Neural progenitor cell (in vitro differentiated cells): ENCODE results near the gene BTG2. TPM values are rescaled to one million over a fixed set of nuclear protein-coding genes. Genes with fewer than 3 reads are reported as not detected.

Experiments used
- DNase-seq: peaks from one replicate; pipeline ENCODE4 v3.0.0-alpha.2; 2016; ENCODE audit warnings: low spot score
- H2AFZ ChIP-seq: fragments of 200-600 bp; sonication (generic); replicated peaks from 2 replicates; pipeline ENCODE4 v1.6.1; 2016; ENCODE audit warnings: antibody characterized with exemption
- H3F3A ChIP-seq: fragments of 200-600 bp; sonication (generic); 2 replicates; pipeline ENCODE4 v1.6.1; 2016; ENCODE audit warnings: antibody characterized with exemption, low read depth
- H3K27ac ChIP-seq: fragments of 200-600 bp; sonication (generic); 2 replicates; pipeline ENCODE4 v1.5.1; 2016; ENCODE audit warnings: mild to moderate bottlenecking
- H3K27me3 ChIP-seq: fragments of 200-600 bp; sonication (generic); 2 replicates; pipeline ENCODE4 v1.6.1; 2016; ENCODE audit warnings: mild to moderate bottlenecking, moderate library complexity
- H3K36me3 ChIP-seq: fragments of 200-600 bp; sonication (generic); 2 replicates; pipeline ENCODE4 v1.5.1; 2016
- H3K4me1 ChIP-seq: fragments of 200-600 bp; sonication (generic); 2 replicates; pipeline ENCODE4 v1.6.1; 2016; ENCODE audit warnings: mixed run types
- H3K4me2 ChIP-seq: fragments of 200-600 bp; sonication (generic); 2 replicates; pipeline ENCODE4 v1.6.1; 2016
- H3K4me3 ChIP-seq: fragments of 200-600 bp; sonication (generic); 2 replicates; pipeline ENCODE4 v1.5.1; 2016
- H3K79me2 ChIP-seq: fragments of 200-600 bp; sonication (generic); 2 replicates; pipeline ENCODE4 v1.6.1; 2016; ENCODE audit warnings: low read depth
- H3K9ac ChIP-seq: fragments of 200-600 bp; sonication (generic); 2 replicates; pipeline ENCODE4 v1.6.1; 2016
- H3K9me3 ChIP-seq: fragments of 200-600 bp; sonication (generic); 2 replicates; pipeline ENCODE4 v1.5.1; 2016; ENCODE audit warnings: low read depth
- H4K20me1 ChIP-seq: fragments of 200-600 bp; sonication (generic); 2 replicates; pipeline ENCODE4 v1.6.1; 2016; ENCODE audit warnings: low read depth
- H3K27ac Mint-ChIP-seq: 3 replicates; pipeline ENCODE4 v1.8.0; 2021; ENCODE audit warnings: mixed read lengths
- H3K27me3 Mint-ChIP-seq: 2 replicates; pipeline ENCODE4 v1.8.0; 2022; ENCODE audit warnings: low read depth, mild to moderate bottlenecking, inconsistent platforms, moderate library complexity, mixed read lengths; ENCODE audit not compliant: insufficient read depth
- H3K36me3 Mint-ChIP-seq: 3 replicates; pipeline ENCODE4 v1.8.0; 2021; ENCODE audit warnings: mixed read lengths
- H3K4me1 Mint-ChIP-seq: 3 replicates; pipeline ENCODE4 v1.8.0; 2021; ENCODE audit warnings: mixed read lengths
- H3K4me3 Mint-ChIP-seq: 3 replicates; pipeline ENCODE4 v1.8.0; 2021; ENCODE audit warnings: mild to moderate bottlenecking, moderate library complexity, mixed read lengths
- H3K9me3 Mint-ChIP-seq: 3 replicates; pipeline ENCODE4 v1.8.0; 2020; ENCODE audit warnings: mixed read lengths
- CTCF ChIP-seq: fragments of 200-600 bp; sonication (generic); IDR thresholded peaks from 2 replicates; pipeline ENCODE4 v1.5.1; 2017; ENCODE audit warnings: antibody characterized with exemption, mild to moderate bottlenecking
- EZH2 ChIP-seq: fragments of 200-600 bp; sonication (generic); IDR thresholded peaks from 2 replicates; pipeline ENCODE4 v1.6.1; 2017; ENCODE audit warnings: antibody characterized with exemption, mild to moderate bottlenecking, moderate library complexity
- EZH2phosphoT487 ChIP-seq: fragments of 200-600 bp; sonication (generic); IDR thresholded peaks from 2 replicates; pipeline ENCODE4 v1.6.1; 2017; ENCODE audit warnings: antibody characterized with exemption
- total RNA-seq: library from RNA; depleted of rRNA; stranded (reverse); fragments of >200 nt; gene quantifications from 2 replicates; pipeline ENCODE4 v1.2.3, GENCODE V29; 2015; ENCODE audit warnings: low replicate concordance

BTG2 gene
- total RNA-seq, 1 donor from 2014 or later: 26.5 TPM

DNA sequence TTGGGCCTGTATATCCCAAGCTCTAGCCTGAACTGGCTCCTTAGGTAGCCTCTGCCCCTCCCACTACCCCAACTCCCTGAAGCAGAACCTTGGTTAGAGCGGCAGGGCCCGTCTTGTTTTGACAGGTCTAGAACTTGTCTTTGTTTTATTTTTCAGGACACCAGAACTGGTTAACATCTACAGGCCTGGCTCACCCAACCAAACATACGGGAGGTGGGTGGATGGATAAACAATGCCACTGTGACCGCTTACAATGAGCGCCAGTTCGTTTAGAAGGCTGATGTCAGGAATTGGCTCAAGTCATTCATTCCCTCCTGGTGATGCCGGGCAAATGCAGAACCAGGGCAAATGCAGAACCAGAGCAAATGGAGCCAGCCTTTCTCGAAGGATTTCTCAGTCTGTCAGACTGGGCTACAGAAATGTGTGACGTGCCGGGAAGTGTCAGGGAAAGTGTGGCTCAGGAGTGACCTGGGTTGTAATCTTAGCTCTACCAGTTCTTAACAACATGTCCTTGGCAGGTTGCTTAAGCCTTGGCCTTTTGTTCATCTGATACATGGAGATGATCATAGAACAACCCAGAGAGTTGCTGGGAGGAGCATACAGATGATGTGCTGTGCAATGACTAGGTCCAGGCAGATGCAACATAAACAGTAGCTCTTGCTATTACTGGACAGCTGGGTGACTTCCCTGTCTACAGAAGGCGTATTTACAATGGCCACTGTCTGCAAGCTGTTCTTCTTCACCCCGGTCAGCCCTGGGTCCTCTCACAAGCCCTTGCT, 30.5 kb upstream of the BTG2 start:
- H3K4me3 Mint-ChIP-seq: no peak overlapping the region

GRCh38 chr1:203275656-203276272, 29.6 kb upstream of the BTG2 start:
- Mint-ChIP-seq H3K27me3 (peaks cover 5% of the 10 kb centered on the region), H3K9me3 (no peaks in the 10 kb centered on the region), H3K36me3 (no peaks in the 10 kb centered on the region), H3K4me3 (no peak overlapping the region), H3K4me1 (peaks cover 53% of the 10 kb centered on the region), H3K27ac (peak overlapping the region; percentile 42)
- no peaks in the 10 kb centered on the region for H3K9me3 ChIP-seq
- H3K27ac ChIP-seq: no peak overlapping the region
- H3K4me2 ChIP-seq: no peak overlapping the region
- H3F3A ChIP-seq: peaks cover 4% of the 10 kb centered on the region
- H4K20me1 ChIP-seq: no peaks in the 10 kb centered on the region
- peaks cover 12% of the 10 kb centered on the region for H3K27me3 ChIP-seq
- H2AFZ ChIP-seq: no peak overlapping the region
- no peak for TF ChIP-seq EZH2
- TF ChIP-seq CTCF: no peak
- TF ChIP-seq EZH2phosphoT487: no peak
- no peak overlapping the region for H3K9ac ChIP-seq
- DNase-seq: no peak
- peaks cover 30% of the 10 kb centered on the region for H3K4me1 ChIP-seq
- H3K4me3 ChIP-seq: no peak overlapping the region
- no peaks in the 10 kb centered on the region for H3K36me3 ChIP-seq
- no peaks in the 10 kb centered on the region for H3K79me2 ChIP-seq

More for the DNA sequence above, 30.5 kb upstream of the BTG2 start:
- H3K9me3 Mint-ChIP-seq: no peaks in the 10 kb centered on the region
- Histone ChIP-seq H3F3A (peaks cover 4% of the 10 kb centered on the region), H4K20me1 (no peaks in the 10 kb centered on the region), H3K36me3 (no peaks in the 10 kb centered on the region), H2AFZ (no peak overlapping the region), H3K4me1 (peaks cover 30% of the 10 kb centered on the region), H3K9ac (no peak overlapping the region), H3K4me3 (no peak overlapping the region), H3K9me3 (no peaks in the 10 kb centered on the region), H3K27me3 (peaks cover 12% of the 10 kb centered on the region), H3K4me2 (no peak overlapping the region), H3K79me2 (no peaks in the 10 kb centered on the region), H3K27ac (no peak overlapping the region)
- no peak for DNase-seq
- TF ChIP-seq EZH2phosphoT487: no peak
- no peak for TF ChIP-seq EZH2
- TF ChIP-seq CTCF: no peak
- H3K27me3 Mint-ChIP-seq: peaks cover 5% of the 10 kb centered on the region
- H3K27ac Mint-ChIP-seq: peak overlapping the region; percentile 31
- peaks cover 51% of the 10 kb centered on the region for H3K4me1 Mint-ChIP-seq
- no peaks in the 10 kb centered on the region for H3K36me3 Mint-ChIP-seq

DNA sequence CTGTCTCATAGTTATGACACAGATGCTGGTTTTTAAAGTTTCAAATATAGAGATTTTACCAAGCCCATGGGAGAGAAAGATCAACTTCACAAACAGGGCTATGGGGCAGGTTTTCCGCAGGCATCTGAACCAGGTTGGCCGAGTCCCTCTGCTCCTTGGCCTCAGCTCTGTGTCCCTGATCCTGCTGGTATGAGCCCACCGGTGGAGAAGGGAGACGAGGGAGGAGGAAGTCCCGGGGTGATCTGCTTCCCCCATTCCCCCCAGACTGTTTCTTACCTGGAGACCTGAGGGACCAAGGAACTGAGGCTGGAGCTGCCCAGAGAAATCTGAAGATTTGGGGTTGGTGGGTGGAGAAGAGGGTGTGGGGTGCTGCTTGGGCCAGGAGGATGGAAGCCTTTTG, 28.9 kb upstream of the BTG2 start:
- Histone ChIP-seq H3K36me3 (no peaks in the 10 kb centered on the region), H3K27ac (no peak overlapping the region), H3K9ac (no peak overlapping the region), H3K4me3 (no peak overlapping the region), H4K20me1 (no peaks in the 10 kb centered on the region), H3K27me3 (peaks cover 12% of the 10 kb centered on the region), H3K9me3 (no peaks in the 10 kb centered on the region), H3K79me2 (no peaks in the 10 kb centered on the region), H3K4me2 (no peak overlapping the region), H2AFZ (no peak overlapping the region), H3F3A (peaks cover 4% of the 10 kb centered on the region), H3K4me1 (peaks cover 30% of the 10 kb centered on the region)
- no peak overlapping the region for H3K27ac Mint-ChIP-seq
- H3K36me3 Mint-ChIP-seq: no peaks in the 10 kb centered on the region
- H3K4me3 Mint-ChIP-seq: no peak overlapping the region
- H3K9me3 Mint-ChIP-seq: no peaks in the 10 kb centered on the region
- H3K27me3 Mint-ChIP-seq: peaks cover 5% of the 10 kb centered on the region
- peaks cover 52% of the 10 kb centered on the region for H3K4me1 Mint-ChIP-seq
- no peak for DNase-seq
- TF ChIP-seq CTCF (no peak), EZH2phosphoT487 (no peak), EZH2 (no peak)
